Osteoblast (primary cell): ENCODE measurements around the gene TLR3. TPM values are rescaled to one million over a fixed set of nuclear protein-coding genes. Genes with fewer than 3 reads are reported as not detected.

Experiments
- DNase-seq: peaks from one replicate; pipeline ENCODE4 v3.0.0; 2011; ENCODE audit warnings: low spot score, mixed read lengths; ENCODE audit not compliant: insufficient read length; ENCODE audit errors: missing footprints
- H2AFZ ChIP-seq: 2 replicates; pipeline ENCODE4 v1.6.0; 2011; ENCODE audit warnings: mild to moderate bottlenecking, low read length
- H3K27ac ChIP-seq: 2 replicates; pipeline ENCODE4 v1.5.1; 2011; ENCODE audit warnings: mild to moderate bottlenecking, low read depth, low read length, moderate library complexity
- H3K27me3 ChIP-seq: 2 replicates; pipeline ENCODE4 v1.6.0; 2012; ENCODE audit warnings: mild to moderate bottlenecking, control low read depth, inconsistent platforms, low read length, moderate library complexity; ENCODE audit not compliant: insufficient read depth
- H3K36me3 ChIP-seq: 2 replicates; pipeline ENCODE4 v1.5.1; 2011; ENCODE audit warnings: mild to moderate bottlenecking, low read length, control low read depth, moderate library complexity; ENCODE audit not compliant: insufficient read depth
- H3K4me1 ChIP-seq: 2 replicates; pipeline ENCODE4 v1.5.1; 2011; ENCODE audit warnings: mild to moderate bottlenecking, low read length, control low read depth, moderate library complexity; ENCODE audit not compliant: insufficient read depth
- H3K4me2 ChIP-seq: 2 replicates; pipeline ENCODE4 v1.6.0; 2011; ENCODE audit warnings: mild to moderate bottlenecking, low read length; ENCODE audit not compliant: insufficient read depth
- H3K4me3 ChIP-seq: fragments of 200-600 bp; sonication (generic); 3 replicates; pipeline ENCODE4 v1.5.1; 2012; ENCODE audit warnings: mild to moderate bottlenecking, low read length, inconsistent platforms; ENCODE audit not compliant: insufficient read depth
- H3K79me2 ChIP-seq: 2 replicates; pipeline ENCODE4 v1.6.0; 2012; ENCODE audit warnings: mild to moderate bottlenecking, low read length, control low read depth, inconsistent platforms; ENCODE audit not compliant: insufficient read depth
- H3K9me3 ChIP-seq: 2 replicates; pipeline ENCODE4 v1.5.1; 2011; ENCODE audit warnings: low read depth, low read length, control low read depth
- H4K20me1 ChIP-seq: 2 replicates; pipeline ENCODE4 v1.6.0; 2012; ENCODE audit warnings: mild to moderate bottlenecking, low read length, control low read depth; ENCODE audit not compliant: insufficient read depth
- total RNA-seq: library from RNA; depleted of rRNA; stranded (reverse); fragments of >200 nt; gene quantifications from 2 replicates; pipeline ENCODE4 v1.2.3, GENCODE V29; 2012
- TF ChIP-seq, protein P1 (sequence below): IDR thresholded peaks from 2 replicates; pipeline ENCODE4 v1.5.1; 2011; ENCODE audit warnings: mild to moderate bottlenecking, low read depth, low read length, moderate library complexity; ENCODE audit errors: extremely low read depth

The TLR3 gene
- total RNA-seq, 1 donor = 8.0 TPM

DNA sequence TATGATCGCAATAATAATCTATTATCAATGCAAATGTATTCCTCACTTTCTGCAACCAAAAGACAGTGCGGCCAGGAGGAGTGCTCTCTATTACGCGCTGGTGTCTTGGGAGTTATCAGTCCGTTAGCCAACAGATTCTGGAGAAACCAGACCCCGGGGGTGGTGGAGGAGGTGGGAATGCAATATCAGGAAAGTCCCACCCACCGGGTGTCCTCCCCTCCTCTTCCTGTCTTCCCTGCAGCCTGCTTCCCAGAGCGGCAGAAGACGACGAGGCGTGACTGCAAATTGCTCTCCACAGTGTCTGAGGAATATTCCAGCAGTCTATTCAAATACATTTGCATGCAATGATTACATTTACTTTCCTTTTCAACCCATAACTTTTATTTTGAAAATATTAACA, 17.9 kb upstream of the TLR3 start:
- no peak overlapping the region for H3K4me2 ChIP-seq
- H3K9me3 ChIP-seq = no peaks in the 10 kb centered on the region
- H3K36me3 ChIP-seq = no peaks in the 10 kb centered on the region
- H3K27me3 ChIP-seq = peaks cover 4% of the 10 kb centered on the region
- H3K4me1 ChIP-seq = no peaks in the 10 kb centered on the region
- H4K20me1 ChIP-seq = no peaks in the 10 kb centered on the region
- H3K4me3 ChIP-seq = no peak overlapping the region
- no peak for DNase-seq
- no peak overlapping the region for H3K27ac ChIP-seq
- TF ChIP-seq, protein P1, sequence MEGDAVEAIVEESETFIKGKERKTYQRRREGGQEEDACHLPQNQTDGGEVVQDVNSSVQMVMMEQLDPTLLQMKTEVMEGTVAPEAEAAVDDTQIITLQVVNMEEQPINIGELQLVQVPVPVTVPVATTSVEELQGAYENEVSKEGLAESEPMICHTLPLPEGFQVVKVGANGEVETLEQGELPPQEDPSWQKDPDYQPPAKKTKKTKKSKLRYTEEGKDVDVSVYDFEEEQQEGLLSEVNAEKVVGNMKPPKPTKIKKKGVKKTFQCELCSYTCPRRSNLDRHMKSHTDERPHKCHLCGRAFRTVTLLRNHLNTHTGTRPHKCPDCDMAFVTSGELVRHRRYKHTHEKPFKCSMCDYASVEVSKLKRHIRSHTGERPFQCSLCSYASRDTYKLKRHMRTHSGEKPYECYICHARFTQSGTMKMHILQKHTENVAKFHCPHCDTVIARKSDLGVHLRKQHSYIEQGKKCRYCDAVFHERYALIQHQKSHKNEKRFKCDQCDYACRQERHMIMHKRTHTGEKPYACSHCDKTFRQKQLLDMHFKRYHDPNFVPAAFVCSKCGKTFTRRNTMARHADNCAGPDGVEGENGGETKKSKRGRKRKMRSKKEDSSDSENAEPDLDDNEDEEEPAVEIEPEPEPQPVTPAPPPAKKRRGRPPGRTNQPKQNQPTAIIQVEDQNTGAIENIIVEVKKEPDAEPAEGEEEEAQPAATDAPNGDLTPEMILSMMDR = no peak
- H2AFZ ChIP-seq = no peak overlapping the region
- no peaks in the 10 kb centered on the region for H3K79me2 ChIP-seq

DNA sequence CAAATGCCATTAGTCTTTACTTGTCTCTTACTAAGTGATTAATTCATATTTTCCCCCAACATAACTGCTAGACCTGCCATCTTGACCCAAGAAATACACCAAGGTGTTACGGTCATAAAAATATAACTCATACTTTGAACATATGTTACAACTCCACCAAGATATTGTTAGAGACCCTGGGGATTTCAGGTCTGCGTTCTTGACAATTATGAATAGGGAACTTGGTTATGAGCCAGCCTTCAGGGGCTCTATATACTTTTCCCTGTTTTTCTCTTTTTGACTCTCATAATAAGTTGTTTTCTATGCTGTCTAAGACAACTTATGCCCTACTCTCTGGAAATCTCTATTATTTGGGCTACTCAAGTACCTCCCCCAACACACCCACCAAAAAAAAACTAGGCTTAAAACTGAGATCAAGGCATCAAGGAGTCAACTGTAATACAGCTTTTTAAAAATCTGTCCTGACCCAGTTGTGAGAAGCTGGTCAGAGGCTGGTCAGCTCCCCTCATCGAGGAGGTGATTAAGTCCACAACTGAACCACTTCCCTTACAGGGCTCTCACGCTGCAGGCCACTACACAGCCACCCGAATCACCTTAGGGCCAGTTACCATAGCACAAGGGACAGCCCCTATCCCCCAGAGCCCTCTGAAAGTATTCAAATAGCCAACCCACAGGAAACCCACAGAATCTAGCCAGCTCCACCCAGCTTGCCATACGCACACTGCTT, 10.5 kb upstream of the TLR3 start:
- TF ChIP-seq, protein P1 = no peak
- Histone ChIP-seq H3K27ac (no peak overlapping the region), H3K9me3 (no peaks in the 10 kb centered on the region), H2AFZ (no peak overlapping the region), H4K20me1 (no peaks in the 10 kb centered on the region), H3K36me3 (no peaks in the 10 kb centered on the region), H3K79me2 (no peaks in the 10 kb centered on the region), H3K4me2 (no peak overlapping the region), H3K27me3 (peaks cover 2% of the 10 kb centered on the region), H3K4me1 (no peaks in the 10 kb centered on the region), H3K4me3 (no peak overlapping the region)
- DNase-seq = no peak

DNA sequence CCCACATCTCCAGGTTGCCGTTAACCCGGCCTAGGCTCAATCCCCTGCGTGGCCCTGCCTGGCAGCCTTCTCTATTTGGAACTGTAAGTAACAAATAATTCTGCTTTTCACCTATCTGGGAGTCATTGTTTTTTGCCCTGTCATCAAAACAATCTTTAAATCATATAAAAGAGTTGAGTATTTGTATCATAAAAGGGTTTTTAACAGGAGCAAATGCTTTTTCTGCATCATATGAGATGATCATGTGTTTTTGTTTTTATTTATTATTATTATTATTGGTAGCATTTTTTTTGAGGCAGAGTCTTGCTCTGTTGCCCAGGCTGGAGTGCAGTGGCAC, 10.0 kb upstream of the TLR3 start:
- H2AFZ ChIP-seq = no peak overlapping the region
- no peaks in the 10 kb centered on the region for H3K36me3 ChIP-seq
- DNase-seq = no peak
- H3K9me3 ChIP-seq = no peaks in the 10 kb centered on the region
- H3K4me2 ChIP-seq = no peak overlapping the region
- H3K27ac ChIP-seq = no peak overlapping the region
- no peaks in the 10 kb centered on the region for H4K20me1 ChIP-seq
- no peak overlapping the region for H3K4me3 ChIP-seq
- H3K27me3 ChIP-seq = peaks cover 2% of the 10 kb centered on the region
- TF ChIP-seq, protein P1 = no peak
- H3K79me2 ChIP-seq = no peaks in the 10 kb centered on the region
- H3K4me1 ChIP-seq = no peaks in the 10 kb centered on the region

DNA sequence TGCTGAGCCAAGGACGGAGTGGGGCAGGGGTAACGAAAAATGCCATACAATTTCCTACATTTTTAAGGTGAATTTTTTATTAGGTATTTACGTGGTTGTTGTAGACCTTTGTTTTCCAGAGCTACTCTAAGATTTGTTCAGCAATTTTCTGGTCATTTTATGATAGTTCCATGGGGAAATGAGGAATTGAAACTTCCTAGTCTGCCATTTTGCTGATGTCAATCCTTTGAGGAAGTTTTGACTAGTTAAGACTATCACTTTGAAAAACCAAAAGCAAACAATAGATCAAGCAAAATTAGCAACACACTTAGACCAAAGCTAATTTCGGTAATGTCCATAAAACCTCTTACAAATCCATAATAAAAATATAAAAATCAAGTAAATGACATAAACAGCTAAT, 7.0 kb upstream of the TLR3 start:
- no peak for DNase-seq
- Histone ChIP-seq H3K36me3 (no peaks in the 10 kb centered on the region), H2AFZ (no peak overlapping the region), H3K79me2 (no peaks in the 10 kb centered on the region), H3K27me3 (peaks cover 2% of the 10 kb centered on the region), H4K20me1 (no peaks in the 10 kb centered on the region), H3K4me2 (no peak overlapping the region), H3K4me3 (no peak overlapping the region), H3K9me3 (no peaks in the 10 kb centered on the region), H3K4me1 (no peaks in the 10 kb centered on the region), H3K27ac (no peak overlapping the region)
- TF ChIP-seq, protein P1 = no peak
